Epidermal melanocyte (primary cell): ENCODE data around the gene CARNS1.
A peak's percentile ranks its signal among the peaks of the same experiment; 100 is the strongest.
"Not testable (repeated sequence)": the region's sequence is repeated elsewhere in the genome, so short reads cannot be mapped to it uniquely, and the experiment has no call there.

Experiments
- DNase-seq: peaks from one replicate; pipeline ENCODE4 v3.0.0; 2011; ENCODE audit warnings: low spot score; ENCODE audit not compliant: insufficient read length

Gene CARNS1

GRCh38 chr11:67464411-67465188 lies 49.1 kb downstream of the CARNS1 start:
- peak; percentile 78 for DNase-seq

- no peak for DNase-seq
Observed at GRCh38 chr11:67465189-67465510, 49.7 kb downstream of the CARNS1 start.

GRCh38 chr11:67465530-67465929 lies 50.1 kb downstream of the CARNS1 start:
- not testable (repeated sequence) for DNase-seq

GRCh38 chr11:67466367-67466766 lies 50.9 kb downstream of the CARNS1 start:
- DNase-seq = no peak

DNA sequence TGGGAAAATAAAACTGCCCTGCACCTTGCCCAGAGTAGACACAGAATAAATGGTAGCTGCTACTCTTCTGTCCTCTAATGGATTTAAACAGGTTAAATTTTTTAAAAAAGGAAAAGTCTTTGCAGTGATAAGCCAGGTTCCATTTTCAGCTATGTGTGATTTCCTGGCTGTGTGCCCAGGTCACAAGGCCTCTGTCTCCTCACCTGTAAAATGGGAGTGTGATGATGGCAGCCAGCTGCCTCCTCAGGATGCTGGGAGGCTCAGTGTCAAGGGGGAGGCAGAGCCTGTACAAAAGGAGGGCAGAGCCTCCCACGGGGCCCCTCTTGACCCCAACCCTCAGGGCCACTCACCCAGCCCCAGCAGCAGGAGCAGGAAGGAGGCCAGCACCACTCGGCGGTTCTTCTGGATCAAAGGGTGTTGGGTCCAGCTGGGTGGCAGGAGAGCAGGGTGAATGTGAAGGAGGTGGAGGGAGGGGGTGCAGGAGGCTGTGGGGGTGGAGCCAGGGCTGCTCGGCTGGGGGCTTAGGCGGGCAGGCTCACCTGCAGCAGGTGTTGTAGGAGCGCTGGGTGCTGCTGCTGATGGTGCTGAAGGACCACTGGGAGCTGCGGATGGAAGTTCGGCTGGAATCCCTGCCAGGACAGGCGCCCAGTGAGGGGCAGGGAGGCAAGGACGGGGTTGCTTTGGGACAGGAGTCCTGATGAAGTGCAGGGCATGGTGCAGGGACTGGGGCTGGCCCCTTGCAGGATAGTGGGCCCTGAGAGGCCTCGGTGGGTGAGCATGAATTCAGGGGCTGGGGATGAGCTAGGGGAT lies 51.7 kb downstream of the CARNS1 start:
- DNase-seq = no peak

- DNase-seq = no peak
Observed at GRCh38 chr11:67468056-67468455, 52.6 kb downstream of the CARNS1 start.

DNA sequence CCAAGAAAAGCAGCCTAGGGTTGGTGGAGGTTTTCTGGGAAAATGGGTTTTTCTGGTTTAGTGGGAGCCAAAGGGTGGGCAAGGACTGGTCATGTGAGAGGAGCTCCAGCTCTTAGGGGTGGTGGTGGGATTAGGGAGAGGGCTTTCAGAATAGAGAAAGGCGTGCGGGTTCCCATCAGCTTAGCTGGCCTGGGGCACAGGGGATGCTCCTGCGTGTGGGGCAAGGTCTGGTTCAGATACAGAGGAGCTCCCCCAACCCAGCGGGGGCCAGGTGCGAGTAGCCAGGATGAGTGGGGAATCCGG lies 52.9 kb downstream of the CARNS1 start:
- DNase-seq = no peak

- DNase-seq = peak; percentile 94
Observed at GRCh38 chr11:67468759-67469507, 53.5 kb downstream of the CARNS1 start, which contains the start of gene TMEM134. TSS of gene TMEM134 (minus strand) at chr11:67469251. CDS start at chr11:67469192, 59 bp downstream.

DNA sequence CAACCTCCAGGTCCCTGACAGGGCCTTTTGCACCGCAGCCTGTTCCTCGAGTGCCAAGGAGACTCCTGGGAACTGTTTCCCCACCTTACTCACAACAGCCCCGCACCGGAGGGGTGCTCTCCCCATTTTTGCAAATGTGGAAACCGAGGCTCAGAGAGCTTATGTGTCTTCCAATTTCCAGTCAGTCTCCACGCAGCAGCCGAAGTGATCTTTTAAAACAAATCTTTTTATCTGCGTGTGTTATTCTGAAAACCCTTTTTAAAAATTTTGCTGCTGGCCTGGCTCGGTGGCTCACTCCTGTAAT lies 54.0 kb downstream of the CARNS1 start:
- no peak for DNase-seq

GRCh38 chr11:67470337-67471002 lies 55.0 kb downstream of the CARNS1 start:
- no peak for DNase-seq

DNA sequence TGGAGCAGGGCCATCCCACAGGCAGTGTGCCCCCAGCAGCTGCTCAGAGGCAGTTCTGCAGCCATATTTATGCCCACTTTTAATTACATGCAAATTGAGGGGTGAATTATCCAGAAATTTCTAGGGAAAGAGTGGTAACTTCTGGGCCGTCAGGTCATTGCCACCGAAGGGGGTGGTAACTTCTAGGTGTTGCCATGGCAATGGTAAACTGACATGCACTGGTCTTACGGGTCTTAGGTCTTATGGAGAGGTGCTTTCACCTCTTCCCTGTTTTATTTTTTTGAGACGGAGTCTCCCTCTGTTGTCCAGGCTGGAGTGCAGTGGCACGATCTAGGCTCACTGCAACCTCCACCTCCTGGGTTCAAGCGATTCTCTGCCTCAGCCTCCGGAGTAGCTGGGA lies 57.4 kb downstream of the CARNS1 start:
- DNase-seq = no peak
